Loucy (cell line): ENCODE data around the gene DEPDC7.

ENCODE experiments used
- H2AFZ ChIP-seq: fragments of 200-600 bp; sonication (generic); 2 replicates; pipeline ENCODE4 v1.6.0; 2016; ENCODE audit warnings: antibody characterized with exemption, mild to moderate bottlenecking, low read length, moderate library complexity
- H3F3A ChIP-seq: fragments of 200-600 bp; 2 replicates; pipeline ENCODE4 v1.6.0; 2016; ENCODE audit warnings: antibody characterized with exemption, low read depth, mild to moderate bottlenecking
- H3K27me3 ChIP-seq: fragments of 200-600 bp; sonication (generic); 2 replicates; pipeline ENCODE4 v1.6.1; 2014; ENCODE audit warnings: low read length, mild to moderate bottlenecking; ENCODE audit not compliant: insufficient read depth, poor library complexity, severe bottlenecking
- H3K36me3 ChIP-seq: fragments of 200-600 bp; sonication (generic); 2 replicates; pipeline ENCODE4 v1.6.1; 2016; ENCODE audit warnings: low read length; ENCODE audit not compliant: insufficient read depth
- H3K4me1 ChIP-seq: fragments of 200-600 bp; sonication (generic); 2 replicates; pipeline ENCODE4 v1.5.1; 2014; ENCODE audit warnings: low read length, mild to moderate bottlenecking; ENCODE audit not compliant: insufficient read depth, poor library complexity, severe bottlenecking
- H3K4me2 ChIP-seq: fragments of 200-600 bp; sonication (generic); 2 replicates; pipeline ENCODE4 v1.6.0; 2014; ENCODE audit warnings: antibody characterized with exemption, low read length, low read depth, mild to moderate bottlenecking; ENCODE audit not compliant: poor library complexity, severe bottlenecking
- H3K4me3 ChIP-seq: fragments of 200-600 bp; sonication (generic); 2 replicates; pipeline ENCODE4 v1.5.1; 2014; ENCODE audit warnings: low read length, mild to moderate bottlenecking, mixed read lengths; ENCODE audit not compliant: poor library complexity, severe bottlenecking
- H3K79me2 ChIP-seq: fragments of 200-600 bp; sonication (generic); 2 replicates; pipeline ENCODE4 v1.6.1; 2014; ENCODE audit warnings: low read length; ENCODE audit not compliant: insufficient read depth
- H3K9ac ChIP-seq: fragments of 200-600 bp; sonication (generic); 2 replicates; pipeline ENCODE4 v1.6.0; 2014; ENCODE audit warnings: mild to moderate bottlenecking, low read depth, low read length, moderate library complexity; ENCODE audit not compliant: poor library complexity, severe bottlenecking
- H3K9me2 ChIP-seq: fragments of 200-600 bp; sonication (generic); replicated peaks from 2 replicates; pipeline ENCODE4 v1.6.1; 2016; ENCODE audit warnings: low read depth, low read length, mixed read lengths
- H3K9me3 ChIP-seq: fragments of 200-600 bp; sonication (generic); 2 replicates; pipeline ENCODE4 v1.6.1; 2014; ENCODE audit warnings: mild to moderate bottlenecking, antibody characterized with exemption, low read length, low read depth; ENCODE audit not compliant: insufficient read depth
- H4K20me1 ChIP-seq: fragments of 200-600 bp; sonication (generic); 2 replicates; pipeline ENCODE4 v1.6.0; 2014; ENCODE audit warnings: antibody characterized with exemption, low read length, mild to moderate bottlenecking; ENCODE audit not compliant: insufficient read depth, poor library complexity, severe bottlenecking
- CTCF ChIP-seq: fragments of 200-600 bp; sonication (generic); conservative IDR thresholded peaks from 2 replicates; pipeline ENCODE4 v1.5.1; 2014; ENCODE audit warnings: mild to moderate bottlenecking, antibody characterized with exemption, low read length
- EZH2phosphoT487 ChIP-seq: fragments of 200-600 bp; IDR thresholded peaks from 2 replicates; pipeline ENCODE4 v1.6.1; 2018; ENCODE audit warnings: antibody characterized with exemption, mild to moderate bottlenecking, moderate library complexity, borderline replicate concordance

Gene DEPDC7

GRCh38 chr11:32972781-32973180 is 42.9 kb upstream of the DEPDC7 start:
- no peak overlapping the region for H3K9ac ChIP-seq
- H3K4me2 ChIP-seq: no peak overlapping the region
- H3K4me3 ChIP-seq: no peak overlapping the region

GRCh38 chr11:32982626-32983025 is 33.1 kb upstream of the DEPDC7 start:
- Histone ChIP-seq H3K4me2 (no peak overlapping the region), H3K27me3 (no peaks in the 10 kb centered on the region), H2AFZ (no peak overlapping the region), H3K36me3 (peaks cover 13% of the 10 kb centered on the region; the same call in 1 of the 2 replicates), H3K9me2 (no peaks in the 10 kb centered on the region), H3F3A (no peaks in the 10 kb centered on the region), H3K9ac (no peak overlapping the region), H3K79me2 (no peaks in the 10 kb centered on the region), H3K4me3 (no peak overlapping the region), H3K9me3 (no peaks in the 10 kb centered on the region), H3K4me1 (no peaks in the 10 kb centered on the region), H4K20me1 (no peaks in the 10 kb centered on the region)
- TF ChIP-seq CTCF: no peak
- no peak for TF ChIP-seq EZH2phosphoT487

More at GRCh38 chr11:32972781-32973180, 42.9 kb upstream of the DEPDC7 start:
- Histone ChIP-seq H3K9me3 (no peaks in the 10 kb centered on the region), H3K9me2 (no peaks in the 10 kb centered on the region), H3K27me3 (no peaks in the 10 kb centered on the region), H3K4me1 (no peaks in the 10 kb centered on the region), H3K79me2 (no peaks in the 10 kb centered on the region), H3K36me3 (peaks cover 74% of the 10 kb centered on the region), H3F3A (no peaks in the 10 kb centered on the region), H4K20me1 (no peaks in the 10 kb centered on the region), H2AFZ (no peak overlapping the region)
- TF ChIP-seq CTCF (no peak), EZH2phosphoT487 (no peak)

GRCh38 chr11:32983506-32983905 is 32.2 kb upstream of the DEPDC7 start:
- Histone ChIP-seq H2AFZ (no peak overlapping the region), H3K79me2 (no peaks in the 10 kb centered on the region), H3K4me1 (no peaks in the 10 kb centered on the region), H4K20me1 (no peaks in the 10 kb centered on the region), H3K27me3 (no peaks in the 10 kb centered on the region), H3K36me3 (peaks cover 5% of the 10 kb centered on the region; the same call in 1 of the 2 replicates), H3K9me3 (no peaks in the 10 kb centered on the region), H3K9me2 (no peaks in the 10 kb centered on the region), H3F3A (no peaks in the 10 kb centered on the region), H3K4me2 (no peak overlapping the region), H3K4me3 (no peak overlapping the region), H3K9ac (no peak overlapping the region)
- TF ChIP-seq CTCF (no peak), EZH2phosphoT487 (no peak)
